ENCODE data around the gene LY86. TPM values are rescaled to one million over a fixed set of nuclear protein-coding genes. Genes with fewer than 3 reads are reported as not detected.
"Not testable (repeated sequence)": the region's sequence is repeated elsewhere in the genome, so short reads cannot be mapped to it uniquely, and the experiment has no call there.

The LY86 gene
- total RNA-seq, 1 donor from 2014 or later = not detected

GRCh38 chr6:6604015-6604414, 15.5 kb downstream of the LY86 start:
- TF ChIP-seq CTCF (conservative IDR thresholded peaks at IDR 0.05; ENCODE audit: low read depth, low read length) = no peak
- H3K4me3 ChIP-seq (ENCODE audit: low read depth, low read length) = no peak overlapping the region
- DNase-seq (ENCODE audit: low read depth) = no peak

- no peak overlapping the region for H3K4me3 ChIP-seq (ENCODE audit: low read depth, low read length)
- no peak for DNase-seq (ENCODE audit: low read depth)
- no peak for TF ChIP-seq CTCF (conservative IDR thresholded peaks at IDR 0.05; ENCODE audit: low read depth, low read length)
These were observed 16.0 kb downstream of the LY86 start for GRCh38 chr6:6604566-6604965.

- DNase-seq (ENCODE audit: low read depth) = no peak
- no peak for TF ChIP-seq CTCF (conservative IDR thresholded peaks at IDR 0.05; ENCODE audit: low read depth, low read length)
- no peak overlapping the region for H3K4me3 ChIP-seq (ENCODE audit: low read depth, low read length)
These were observed 17.4 kb downstream of the LY86 start for GRCh38 chr6:6605873-6606272.

GRCh38 chr6:6606391-6607030, 18.0 kb downstream of the LY86 start:
- DNase-seq (ENCODE audit: low read depth) = not testable (repeated sequence)

GRCh38 chr6:6609450-6609849, 20.9 kb downstream of the LY86 start:
- no peak for TF ChIP-seq CTCF (conservative IDR thresholded peaks at IDR 0.05; ENCODE audit: low read depth, low read length)
- DNase-seq (ENCODE audit: low read depth) = no peak
- no peak overlapping the region for H3K4me3 ChIP-seq (ENCODE audit: low read depth, low read length)

More at GRCh38 chr6:6606391-6607030, 18.0 kb downstream of the LY86 start:
- H3K4me3 ChIP-seq (ENCODE audit: low read depth, low read length) = not testable (repeated sequence)

GRCh38 chr6:6610031-6610591, 21.6 kb downstream of the LY86 start:
- H3K4me3 ChIP-seq (ENCODE audit: low read depth, low read length) = no peak overlapping the region
- no peak for TF ChIP-seq CTCF (conservative IDR thresholded peaks at IDR 0.05; ENCODE audit: low read depth, low read length)
- no peak for DNase-seq (ENCODE audit: low read depth)

GRCh38 chr6:6611486-6611885, 23.0 kb downstream of the LY86 start:
- no peak overlapping the region for H3K4me3 ChIP-seq (ENCODE audit: low read depth, low read length)
- TF ChIP-seq CTCF (conservative IDR thresholded peaks at IDR 0.05; ENCODE audit: low read depth, low read length) = no peak
- DNase-seq (ENCODE audit: low read depth) = no peak

Measured in epithelial cell of proximal tubule (primary cell).